ENCODE data around the gene CRYBB1.

Gene CRYBB1

GRCh38 chr22:26617271-26618199 lies at the start of gene CRYBB1:
CRYBB1 (minus strand) TSS chr22:26618027; CDS start chr22:26616319, 1,708 bp downstream.
- DNase-seq (ENCODE audit: low spot score): no peak

GRCh38 chr22:26667140-26667539 lies 49.3 kb upstream of the CRYBB1 start:
- DNase-seq (ENCODE audit: low spot score): no peak

GRCh38 chr22:26665813-26666231 lies 48.0 kb upstream of the CRYBB1 start:
- DNase-seq (ENCODE audit: low spot score): no peak

- no peak for DNase-seq (ENCODE audit: low spot score)
Observed at GRCh38 chr22:26663374-26663923, 45.6 kb upstream of the CRYBB1 start.

GRCh38 chr22:26662160-26662559 lies 44.3 kb upstream of the CRYBB1 start:
- DNase-seq (ENCODE audit: low spot score): no peak

- DNase-seq (ENCODE audit: low spot score): no peak
Observed at GRCh38 chr22:26660961-26661578, 43.2 kb upstream of the CRYBB1 start.

GRCh38 chr22:26660356-26660755 lies 42.5 kb upstream of the CRYBB1 start:
- DNase-seq (ENCODE audit: low spot score): no peak

GRCh38 chr22:26658671-26659478 lies 41.0 kb upstream of the CRYBB1 start:
- DNase-seq (ENCODE audit: low spot score): peak; percentile 77

- peak; percentile 17 for DNase-seq (ENCODE audit: low spot score)
Observed at GRCh38 chr22:26658161-26658560, 40.3 kb upstream of the CRYBB1 start.

GRCh38 chr22:26656891-26657851 lies 39.3 kb upstream of the CRYBB1 start, which contains the start of gene MIAT:
MIAT (plus strand) TSS chr22:26657588.
- DNase-seq (ENCODE audit: low spot score): peak; percentile 68

- no peak for DNase-seq (ENCODE audit: low spot score)
Observed at GRCh38 chr22:26651815-26652214, 34.0 kb upstream of the CRYBB1 start.

GRCh38 chr22:26650722-26651421 lies 33.0 kb upstream of the CRYBB1 start:
- DNase-seq (ENCODE audit: low spot score): no peak

GRCh38 chr22:26648528-26649388 lies 30.9 kb upstream of the CRYBB1 start:
- no peak for DNase-seq (ENCODE audit: low spot score)

GRCh38 chr22:26648011-26648497 lies 30.2 kb upstream of the CRYBB1 start:
- DNase-seq (ENCODE audit: low spot score): peak; percentile 56

- no peak for DNase-seq (ENCODE audit: low spot score)
Observed at GRCh38 chr22:26646158-26646557, 28.3 kb upstream of the CRYBB1 start.

- peak; percentile 15 for DNase-seq (ENCODE audit: low spot score)
Observed at GRCh38 chr22:26643418-26644100, 25.7 kb upstream of the CRYBB1 start.

GRCh38 chr22:26642465-26643417 lies 24.9 kb upstream of the CRYBB1 start:
- DNase-seq (ENCODE audit: low spot score): peak; percentile 86

Measured in CD4-positive, alpha-beta T cell treated with Interleukin-6 at 100 ng/mL for 8 hours (primary cell).